C4-2B (cell line): ENCODE measurements around the gene VPS45.

Experiments
- ZFX ChIP-seq: fragments of 450-650 bp; IDR thresholded peaks from 2 replicates; pipeline ENCODE4 v1.6.1; 2017
- TF ChIP-seq, protein P1 (sequence below): fragments of 450-650 bp; conservative IDR thresholded peaks from 2 replicates; pipeline ENCODE4 v1.5.1; 2017; ENCODE audit warnings: mild to moderate bottlenecking

DNA sequence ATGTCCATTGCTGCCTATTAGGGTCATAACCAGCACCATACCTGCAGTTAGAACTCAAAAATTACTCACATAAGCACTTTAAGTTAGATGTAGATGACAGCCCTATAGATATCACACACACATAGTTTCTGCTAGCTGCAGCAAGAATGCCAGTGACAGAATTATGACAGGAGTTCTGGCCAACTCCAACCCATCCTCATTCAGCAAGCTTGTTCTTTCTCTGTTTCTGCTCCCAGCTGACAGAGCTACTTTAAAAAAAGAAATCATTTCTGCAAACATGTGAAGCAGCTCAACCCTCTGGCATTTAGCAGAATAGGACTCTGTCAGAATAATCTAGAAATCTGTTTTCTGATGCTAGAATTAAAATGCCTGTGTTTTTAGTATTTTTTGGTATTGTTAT lies 33.2 kb upstream of the VPS45 start:
- TF ChIP-seq, protein P1, sequence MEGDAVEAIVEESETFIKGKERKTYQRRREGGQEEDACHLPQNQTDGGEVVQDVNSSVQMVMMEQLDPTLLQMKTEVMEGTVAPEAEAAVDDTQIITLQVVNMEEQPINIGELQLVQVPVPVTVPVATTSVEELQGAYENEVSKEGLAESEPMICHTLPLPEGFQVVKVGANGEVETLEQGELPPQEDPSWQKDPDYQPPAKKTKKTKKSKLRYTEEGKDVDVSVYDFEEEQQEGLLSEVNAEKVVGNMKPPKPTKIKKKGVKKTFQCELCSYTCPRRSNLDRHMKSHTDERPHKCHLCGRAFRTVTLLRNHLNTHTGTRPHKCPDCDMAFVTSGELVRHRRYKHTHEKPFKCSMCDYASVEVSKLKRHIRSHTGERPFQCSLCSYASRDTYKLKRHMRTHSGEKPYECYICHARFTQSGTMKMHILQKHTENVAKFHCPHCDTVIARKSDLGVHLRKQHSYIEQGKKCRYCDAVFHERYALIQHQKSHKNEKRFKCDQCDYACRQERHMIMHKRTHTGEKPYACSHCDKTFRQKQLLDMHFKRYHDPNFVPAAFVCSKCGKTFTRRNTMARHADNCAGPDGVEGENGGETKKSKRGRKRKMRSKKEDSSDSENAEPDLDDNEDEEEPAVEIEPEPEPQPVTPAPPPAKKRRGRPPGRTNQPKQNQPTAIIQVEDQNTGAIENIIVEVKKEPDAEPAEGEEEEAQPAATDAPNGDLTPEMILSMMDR, result no peak
- TF ChIP-seq ZFX, result no peak
